DND-41 (cell line): ENCODE results near the gene SMAD7.

Source experiments
- ATAC-seq: fragments of 200-7000 bp; cut with Tn5 transposase; 3 replicates; pipeline ENCODE4 v1.9.1; 2021; ENCODE audit warnings: low read depth; ENCODE audit not compliant: insufficient read depth
- DNase-seq: peaks from one replicate; pipeline ENCODE4 v3.0.0-alpha.2; 2020
- H2AFZ ChIP-seq: 2 replicates; pipeline ENCODE4 v1.6.0; 2012; ENCODE audit warnings: low read depth, low read length
- H3K27ac ChIP-seq: 2 replicates; pipeline ENCODE4 v1.5.1; 2012; ENCODE audit warnings: low read length, inconsistent platforms
- H3K27me3 ChIP-seq: fragments of 200-600 bp; sonication (generic); 2 replicates; pipeline ENCODE4 v1.6.0; 2012; ENCODE audit warnings: low read length, mild to moderate bottlenecking, inconsistent platforms; ENCODE audit not compliant: insufficient read depth, poor library complexity
- H3K36me3 ChIP-seq: 2 replicates; pipeline ENCODE4 v1.5.1; 2012; ENCODE audit warnings: low read length, inconsistent platforms; ENCODE audit not compliant: insufficient read depth
- H3K4me1 ChIP-seq: 2 replicates; pipeline ENCODE4 v1.5.1; 2012; ENCODE audit warnings: mild to moderate bottlenecking, low read length; ENCODE audit not compliant: insufficient read depth
- H3K4me2 ChIP-seq: 2 replicates; pipeline ENCODE4 v1.6.0; 2012; ENCODE audit warnings: mild to moderate bottlenecking, moderate library complexity, low read length, inconsistent platforms; ENCODE audit not compliant: insufficient read depth
- H3K4me3 ChIP-seq, 2 experiments: fragments of 200-600 bp in 1 of 2; shearing (Covaris generic) in 1 of 2; 2 replicates each; pipeline ENCODE4 v1.5.1; 2012 to 2016; ENCODE audit warnings: inconsistent platforms in 2 of 2, low read length in 2 of 2, mild to moderate bottlenecking in 2 of 2, low read depth in 1 of 2, moderate library complexity in 1 of 2
- H3K79me2 ChIP-seq: 2 replicates; pipeline ENCODE4 v1.6.0; 2012; ENCODE audit warnings: low read length, inconsistent platforms; ENCODE audit not compliant: insufficient read depth
- H3K9ac ChIP-seq: 2 replicates; pipeline ENCODE4 v1.6.0; 2012; ENCODE audit warnings: low read depth, mild to moderate bottlenecking, inconsistent platforms, low read length, moderate library complexity
- H3K9me3 ChIP-seq: 2 replicates; pipeline ENCODE4 v1.5.1; 2012; ENCODE audit warnings: low read length, moderate library complexity, mild to moderate bottlenecking, inconsistent platforms; ENCODE audit not compliant: insufficient read depth, severe bottlenecking
- H4K20me1 ChIP-seq: 2 replicates; pipeline ENCODE4 v1.6.0; 2012; ENCODE audit warnings: low read length; ENCODE audit not compliant: insufficient read depth
- EZH2 ChIP-seq: IDR thresholded peaks from 3 replicates; pipeline ENCODE4 v1.6.1; 2012; ENCODE audit warnings: borderline replicate concordance, low read depth, mild to moderate bottlenecking, moderate library complexity, low read length, inconsistent platforms; ENCODE audit not compliant: severe bottlenecking
- TF ChIP-seq, protein P1 (sequence below): IDR thresholded peaks from 2 replicates; pipeline ENCODE4 v1.5.1; 2012; ENCODE audit warnings: borderline replicate concordance, low read length, moderate library complexity, mild to moderate bottlenecking; ENCODE audit not compliant: poor library complexity, severe bottlenecking; ENCODE audit errors: extremely low read depth

SMAD7 gene

DNA sequence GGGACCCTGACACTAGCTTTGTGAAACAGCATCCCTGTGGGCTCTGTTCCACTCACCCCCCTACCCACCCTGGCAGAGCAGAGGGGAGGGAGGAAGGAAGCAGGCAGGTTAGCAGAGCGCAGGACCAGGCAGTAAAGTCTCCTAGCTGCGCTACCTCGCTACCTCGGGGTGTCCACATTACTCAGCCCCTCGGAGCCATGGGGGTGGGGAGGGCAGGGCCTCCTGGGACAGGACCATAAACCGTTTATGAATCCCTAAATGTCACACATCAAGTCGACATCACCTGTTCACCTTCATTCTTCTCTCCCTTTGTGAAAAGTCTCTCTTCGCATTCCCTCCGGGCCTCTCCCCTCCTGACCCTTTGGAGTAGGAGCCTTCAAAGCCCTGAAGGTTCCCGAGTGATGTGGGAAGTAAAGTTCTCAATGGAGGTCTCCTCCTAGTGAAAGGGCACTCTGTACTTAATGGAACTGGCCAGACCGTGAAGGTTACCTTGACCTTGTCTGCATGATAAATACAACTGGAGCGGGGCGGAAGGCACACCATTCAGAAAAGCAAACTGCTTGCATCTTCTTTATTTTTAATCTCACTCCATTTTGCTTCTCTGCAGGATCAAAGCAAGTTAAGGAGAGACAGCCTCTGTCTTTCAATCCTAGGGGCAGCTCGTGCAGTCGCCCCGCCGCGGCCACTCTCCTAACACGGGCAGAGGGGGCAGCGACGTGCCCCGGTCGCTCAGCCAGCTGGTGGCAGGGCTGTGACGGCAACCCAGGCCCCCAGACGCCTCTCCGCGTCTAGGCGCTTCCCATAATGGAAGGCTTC is 23.7 kb upstream of the SMAD7 start:
- Histone ChIP-seq H3K27ac (no peak overlapping the region), H3K4me1 (no peaks in the 10 kb centered on the region), H2AFZ (no peak overlapping the region), H3K4me2 (no peak overlapping the region), H3K9ac (no peak overlapping the region), H3K79me2 (no peaks in the 10 kb centered on the region), H3K4me3 (no peak overlapping the region), H4K20me1 (no peaks in the 10 kb centered on the region), H3K9me3 (no peaks in the 10 kb centered on the region), H3K27me3 (no peaks in the 10 kb centered on the region), H3K36me3 (no peaks in the 10 kb centered on the region)
- TF ChIP-seq, protein P1, sequence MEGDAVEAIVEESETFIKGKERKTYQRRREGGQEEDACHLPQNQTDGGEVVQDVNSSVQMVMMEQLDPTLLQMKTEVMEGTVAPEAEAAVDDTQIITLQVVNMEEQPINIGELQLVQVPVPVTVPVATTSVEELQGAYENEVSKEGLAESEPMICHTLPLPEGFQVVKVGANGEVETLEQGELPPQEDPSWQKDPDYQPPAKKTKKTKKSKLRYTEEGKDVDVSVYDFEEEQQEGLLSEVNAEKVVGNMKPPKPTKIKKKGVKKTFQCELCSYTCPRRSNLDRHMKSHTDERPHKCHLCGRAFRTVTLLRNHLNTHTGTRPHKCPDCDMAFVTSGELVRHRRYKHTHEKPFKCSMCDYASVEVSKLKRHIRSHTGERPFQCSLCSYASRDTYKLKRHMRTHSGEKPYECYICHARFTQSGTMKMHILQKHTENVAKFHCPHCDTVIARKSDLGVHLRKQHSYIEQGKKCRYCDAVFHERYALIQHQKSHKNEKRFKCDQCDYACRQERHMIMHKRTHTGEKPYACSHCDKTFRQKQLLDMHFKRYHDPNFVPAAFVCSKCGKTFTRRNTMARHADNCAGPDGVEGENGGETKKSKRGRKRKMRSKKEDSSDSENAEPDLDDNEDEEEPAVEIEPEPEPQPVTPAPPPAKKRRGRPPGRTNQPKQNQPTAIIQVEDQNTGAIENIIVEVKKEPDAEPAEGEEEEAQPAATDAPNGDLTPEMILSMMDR: no peak
- TF ChIP-seq EZH2: no peak
- DNase-seq: no peak
- no peak for ATAC-seq

GRCh38 chr18:48973731-48974130 is 23.0 kb upstream of the SMAD7 start:
- H3K4me2 ChIP-seq: no peak overlapping the region
- TF ChIP-seq EZH2: no peak
- TF ChIP-seq, protein P1: no peak
- H3K9ac ChIP-seq: no peak overlapping the region
- no peak for DNase-seq
- H3K9me3 ChIP-seq: no peaks in the 10 kb centered on the region
- no peaks in the 10 kb centered on the region for H3K4me1 ChIP-seq
- ATAC-seq: no peak
- no peak overlapping the region for H3K4me3 ChIP-seq
- H3K36me3 ChIP-seq: no peaks in the 10 kb centered on the region
- H4K20me1 ChIP-seq: no peaks in the 10 kb centered on the region
- no peak overlapping the region for H2AFZ ChIP-seq
- H3K79me2 ChIP-seq: no peaks in the 10 kb centered on the region
- H3K27me3 ChIP-seq: no peaks in the 10 kb centered on the region
- no peak overlapping the region for H3K27ac ChIP-seq

GRCh38 chr18:48968412-48969215 is 17.8 kb upstream of the SMAD7 start:
- no peaks in the 10 kb centered on the region for H3K4me1 ChIP-seq
- no peaks in the 10 kb centered on the region for H3K9me3 ChIP-seq
- no peak overlapping the region for H3K4me3 ChIP-seq
- no peaks in the 10 kb centered on the region for H3K79me2 ChIP-seq
- H3K27ac ChIP-seq: no peak overlapping the region
- no peaks in the 10 kb centered on the region for H3K27me3 ChIP-seq
- H3K36me3 ChIP-seq: no peaks in the 10 kb centered on the region
- no peak overlapping the region for H3K4me2 ChIP-seq
- H3K9ac ChIP-seq: no peak overlapping the region
- no peaks in the 10 kb centered on the region for H4K20me1 ChIP-seq
- no peak for DNase-seq
- no peak for ATAC-seq
- H2AFZ ChIP-seq: no peak overlapping the region
- TF ChIP-seq, protein P1: no peak
- no peak for TF ChIP-seq EZH2
